PFSK-1 (cell line): Measurements from ENCODE around the gene IFNA8.

Experiments
- FOXP2 ChIP-seq: optimal IDR thresholded peaks from 2 replicates; pipeline ENCODE3; 2011; ENCODE audit warnings: borderline replicate concordance, control low read depth, inconsistent platforms; ENCODE audit not compliant: insufficient read depth; ENCODE audit errors: extremely low read length, extremely low read depth
- POLR2AphosphoS5 ChIP-seq: IDR thresholded peaks from 2 replicates; pipeline ENCODE4 v1.6.1; 2012; ENCODE audit warnings: low read depth, mild to moderate bottlenecking, control low read depth, low read length, moderate library complexity
- REST ChIP-seq, 2 experiments: IDR thresholded peaks; 2 replicates each; pipeline versions ENCODE4 v1.6.1 to v1.8.0; 2011 to 2012; ENCODE audit warnings: low read depth in 2 of 2, low read length in 2 of 2, control low read depth in 1 of 2, inconsistent platforms in 1 of 2, mild to moderate bottlenecking in 1 of 2, moderate library complexity in 1 of 2; ENCODE audit not compliant: insufficient read depth in 1 of 2
- SIN3A ChIP-seq: IDR thresholded peaks from 2 replicates; pipeline ENCODE4 v1.6.1; 2012; ENCODE audit warnings: mild to moderate bottlenecking, low read length, moderate library complexity, borderline replicate concordance; ENCODE audit not compliant: insufficient read depth

Gene IFNA8

GRCh38 chr9:21452681-21453080, 43.8 kb downstream of the IFNA8 start:
- no peak for TF ChIP-seq FOXP2
- no peak for TF ChIP-seq SIN3A

GRCh38 chr9:21454149-21454548, 45.2 kb downstream of the IFNA8 start:
- TF ChIP-seq POLR2AphosphoS5 (no peak), REST (IDR thresholded peaks at IDR 0.05; ENCODE audit: insufficient read depth in 1 of 2, low read depth in 2 of 2, low read length in 2 of 2) (no peak), SIN3A (no peak)

- no peak for TF ChIP-seq FOXP2
- no peak for TF ChIP-seq POLR2AphosphoS5
These were observed 46.4 kb downstream of the IFNA8 start for GRCh38 chr9:21455320-21455719.
